Stimulated activated CD8-positive, alpha-beta memory T cell treated with anti-CD3 and anti-CD28 coated beads, Interleukin-7, amount 100 ng/mL, for 4 hours (primary cell): ENCODE results near the gene HRH1.

Experiments
- DNase-seq, 2 donors: peaks; one replicate each; pipeline ENCODE4 v3.0.0-alpha.2; 2020; ENCODE audit warnings: low read depth in 2 of 2

HRH1 gene

GRCh38 chr3:11282250-11283138, 128.2 kb downstream of the HRH1 start:
- no peak for DNase-seq

- no peak for DNase-seq
Measured at GRCh38 chr3:11283139-11283475, 128.8 kb downstream of the HRH1 start.

GRCh38 chr3:11284011-11284410, 129.7 kb downstream of the HRH1 start:
- no peak for DNase-seq

GRCh38 chr3:11285471-11285870, 131.2 kb downstream of the HRH1 start:
- DNase-seq, result no peak

- DNase-seq, result no peak
Measured at GRCh38 chr3:11287404-11287803, 133.1 kb downstream of the HRH1 start.

- DNase-seq, result no peak
Measured at GRCh38 chr3:11288021-11288491, 133.8 kb downstream of the HRH1 start.

GRCh38 chr3:11288786-11289637, 134.7 kb downstream of the HRH1 start:
- no peak for DNase-seq

GRCh38 chr3:11289864-11290263, 135.6 kb downstream of the HRH1 start:
- DNase-seq, result no peak

GRCh38 chr3:11290743-11291680, 136.7 kb downstream of the HRH1 start:
- peak in 1 of 2 donors; percentile 18 for DNase-seq

GRCh38 chr3:11291808-11292207, 137.5 kb downstream of the HRH1 start:
- DNase-seq, result no peak

GRCh38 chr3:11297126-11297525, 142.8 kb downstream of the HRH1 start:
- DNase-seq, result no peak

GRCh38 chr3:11300970-11301369, 146.7 kb downstream of the HRH1 start:
- no peak for DNase-seq

- DNase-seq, result no peak
Measured at GRCh38 chr3:11302444-11302843, 148.2 kb downstream of the HRH1 start.

GRCh38 chr3:11304175-11304574, 149.9 kb downstream of the HRH1 start:
- no peak for DNase-seq

GRCh38 chr3:11305509-11305908, 151.2 kb downstream of the HRH1 start:
- no peak for DNase-seq

GRCh38 chr3:11306817-11307589, 152.7 kb downstream of the HRH1 start:
- peak; percentile 10 to 19 for DNase-seq

GRCh38 chr3:11307830-11308432, 153.6 kb downstream of the HRH1 start:
- DNase-seq, result no peak

GRCh38 chr3:11310258-11310657, 156.0 kb downstream of the HRH1 start:
- no peak for DNase-seq

- no peak for DNase-seq
Measured at GRCh38 chr3:11312166-11312565, 157.9 kb downstream of the HRH1 start.
